GM12892 (cell line): ENCODE results near the gene ARHGAP23.
"Not testable (repeated sequence)": the region's sequence is repeated elsewhere in the genome, so short reads cannot be mapped to it uniquely, and the experiment has no call there.

Source experiments
- DNase-seq: peaks from one replicate; pipeline ENCODE4 v3.0.0; 2011; ENCODE audit not compliant: insufficient read length
- FAIRE-seq: peaks from 2 replicates; lab custom pipeline; 2011; peaks lifted over from hg19 to GRCh38; lab: Jason Lieb, UNC
- POLR2A ChIP-seq: IDR thresholded peaks from 2 replicates; pipeline ENCODE4 v1.6.1; 2011; ENCODE audit warnings: low read depth, low read length, control low read depth
- POLR2AphosphoS5 ChIP-seq: IDR thresholded peaks from 2 replicates; pipeline ENCODE4 v1.6.1; 2011; ENCODE audit warnings: low read depth, low read length, control low read depth
- TAF1 ChIP-seq: IDR thresholded peaks from 2 replicates; pipeline ENCODE4 v1.6.1; 2011; ENCODE audit warnings: low read depth, mild to moderate bottlenecking, control low read depth, low read length, borderline replicate concordance

ARHGAP23 gene

GRCh38 chr17:38485681-38486298, 57.5 kb downstream of the ARHGAP23 start:
- TF ChIP-seq POLR2AphosphoS5 (peak; percentile 99), POLR2A (peak; percentile 99)
- DNase-seq = peak; percentile 42
- not testable (repeated sequence) for FAIRE-seq

DNA sequence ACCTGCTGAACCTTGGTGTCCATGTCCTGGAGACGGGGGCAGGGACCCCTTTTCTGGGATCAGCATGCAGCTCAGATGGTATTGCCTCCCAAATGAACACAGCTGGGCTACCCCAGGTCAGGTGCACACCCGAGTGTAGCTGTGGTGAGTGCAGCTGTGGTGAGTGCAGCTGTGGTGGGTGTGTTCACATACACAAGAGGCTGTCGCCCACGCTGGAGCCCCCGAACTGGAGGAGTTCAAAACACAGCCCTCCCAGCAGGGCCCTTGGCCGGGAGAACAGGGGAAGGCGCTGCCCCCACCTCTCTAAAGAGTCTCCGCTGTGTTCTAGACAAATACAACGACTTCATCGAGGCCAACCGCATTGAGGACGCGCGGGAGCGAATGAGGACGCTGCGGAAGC, 61.5 kb downstream of the ARHGAP23 start:
- DNase-seq, FAIRE-seq: not testable (repeated sequence)

DNA sequence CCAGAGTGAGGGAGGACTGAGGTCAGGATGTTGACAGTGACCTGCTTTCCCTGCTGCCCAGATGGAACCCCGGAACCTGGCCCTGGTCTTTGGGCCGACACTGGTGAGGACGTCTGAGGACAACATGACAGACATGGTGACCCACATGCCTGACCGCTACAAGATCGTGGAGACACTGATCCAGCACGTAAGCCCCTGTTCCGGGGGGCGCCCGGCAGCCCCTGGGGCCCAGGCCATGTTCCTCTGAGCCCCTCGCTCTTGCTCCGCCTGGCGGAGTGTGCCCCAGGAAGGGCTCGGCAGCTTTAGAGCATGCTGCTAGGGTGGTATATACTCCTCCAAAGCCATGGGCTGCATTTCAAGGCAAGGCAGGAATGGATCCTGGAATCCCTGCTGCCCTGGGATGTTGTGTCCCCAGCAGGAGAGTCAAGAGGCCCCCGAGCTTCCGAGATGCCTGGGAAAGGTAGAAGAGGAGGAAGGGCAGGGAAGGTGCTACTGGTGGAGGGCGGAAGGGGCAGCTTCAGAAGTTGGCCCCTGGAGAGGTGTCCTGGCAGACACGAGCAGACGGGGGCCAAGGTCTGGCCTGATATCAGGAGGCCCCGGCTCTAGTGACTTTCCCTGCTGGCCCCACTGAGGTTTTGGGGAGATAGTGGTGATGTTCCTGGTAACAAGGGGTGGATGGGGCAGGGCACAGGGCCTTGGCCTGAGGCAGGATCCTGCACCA, 63.2 kb downstream of the ARHGAP23 start:
- DNase-seq, FAIRE-seq: not testable (repeated sequence)

DNA sequence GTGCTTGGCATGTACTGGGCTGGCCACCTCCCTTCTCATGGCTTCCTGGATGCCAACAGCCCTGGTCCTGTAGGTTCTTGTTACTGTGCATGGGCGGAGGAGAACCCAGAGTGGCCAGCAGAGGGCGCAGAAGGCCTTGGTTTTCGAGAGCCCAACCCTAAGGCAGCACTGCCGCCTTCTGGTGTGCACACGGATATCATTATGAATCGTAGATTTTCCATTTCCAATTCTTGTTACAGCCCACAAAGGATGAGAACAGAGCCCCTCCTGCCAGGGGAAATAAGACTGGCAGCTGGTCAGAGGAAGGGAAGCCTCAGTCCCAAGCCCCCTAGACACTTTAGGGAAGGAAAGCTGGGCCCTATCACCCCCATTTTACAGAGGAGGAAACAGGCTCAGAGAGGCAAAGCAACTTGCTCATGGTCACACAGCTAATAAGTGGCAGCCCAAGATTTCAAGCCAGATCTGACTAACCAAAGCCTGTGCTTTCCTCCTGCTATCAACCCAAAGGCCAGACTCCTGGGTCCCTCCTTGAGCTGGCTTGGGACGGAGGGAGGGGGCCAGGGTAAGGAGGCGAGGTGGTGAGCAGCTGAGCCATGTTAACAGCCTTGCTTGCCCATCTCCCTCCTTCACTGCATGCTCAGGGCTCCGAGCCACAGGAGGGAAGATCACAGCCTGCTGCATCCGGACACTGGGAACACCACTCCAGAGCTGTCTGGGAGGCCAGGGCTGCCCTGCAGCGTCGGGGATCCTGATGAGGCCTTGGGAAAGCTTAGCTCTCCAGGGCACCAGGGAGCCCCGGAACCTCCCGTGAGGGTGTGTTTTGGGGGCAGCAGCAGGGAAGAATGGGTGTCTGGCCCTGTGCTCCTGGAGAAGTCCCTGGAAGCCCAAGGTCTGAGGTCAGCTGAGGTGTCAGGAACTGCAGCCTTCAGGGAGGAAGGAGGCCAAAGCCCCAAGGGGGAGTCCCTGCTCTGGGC, 64.1 kb downstream of the ARHGAP23 start:
- not testable (repeated sequence) for FAIRE-seq
- DNase-seq = peak; percentile 39

- DNase-seq, FAIRE-seq: not testable (repeated sequence)
Measured at GRCh38 chr17:38494152-38494551, 65.9 kb downstream of the ARHGAP23 start.

DNA sequence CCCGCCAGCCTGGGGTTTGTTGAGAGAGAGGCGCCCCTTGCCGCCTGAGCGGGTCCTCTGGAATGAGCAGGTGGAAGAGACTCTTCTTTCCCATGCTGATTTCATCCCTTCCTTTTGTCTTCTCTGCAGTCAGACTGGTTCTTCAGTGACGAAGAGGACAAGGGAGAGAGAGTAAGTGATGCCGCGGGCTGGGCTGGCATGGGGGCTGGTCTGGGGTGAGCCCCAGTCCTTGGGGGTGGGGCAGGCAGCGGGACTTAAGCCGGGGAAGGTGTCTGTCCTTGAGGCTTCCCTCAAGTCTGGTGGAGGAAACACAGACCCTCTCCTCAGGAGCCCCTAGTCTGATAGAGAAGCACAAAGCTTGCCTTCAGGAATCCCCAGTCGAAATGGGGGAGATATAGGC, 69.4 kb downstream of the ARHGAP23 start:
- FAIRE-seq, DNase-seq: not testable (repeated sequence)

DNA sequence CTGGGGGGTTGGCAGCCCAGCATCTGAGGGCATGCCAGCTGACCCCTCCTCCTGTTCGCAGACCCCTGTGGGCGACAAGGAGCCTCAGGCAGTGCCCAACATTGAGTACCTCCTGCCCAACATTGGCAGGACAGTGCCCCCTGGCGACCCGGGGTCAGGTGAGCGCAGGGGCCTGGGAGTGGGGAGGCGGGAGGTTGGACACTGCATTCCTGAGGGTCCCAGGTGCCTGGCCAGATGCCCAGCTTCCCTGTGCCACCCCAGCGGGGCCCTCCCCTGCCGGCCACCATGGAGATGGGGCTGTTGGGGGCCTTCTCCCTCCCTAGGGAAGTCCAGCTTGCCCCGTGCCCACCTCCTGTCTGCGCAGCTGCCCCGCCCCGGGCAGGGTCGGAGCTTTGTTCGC, 70.1 kb downstream of the ARHGAP23 start:
- no peak for FAIRE-seq
- no peak for DNase-seq
- TF ChIP-seq POLR2A = no peak
- TF ChIP-seq POLR2AphosphoS5 = no peak
- no peak for TF ChIP-seq TAF1

GRCh38 chr17:38499230-38499629, 71.0 kb downstream of the ARHGAP23 start:
- not testable (repeated sequence) for FAIRE-seq, DNase-seq

GRCh38 chr17:38501718-38502117, 73.5 kb downstream of the ARHGAP23 start:
- FAIRE-seq, DNase-seq: not testable (repeated sequence)

- FAIRE-seq, DNase-seq: not testable (repeated sequence)
Measured at GRCh38 chr17:38503286-38503913, 75.1 kb downstream of the ARHGAP23 start.

GRCh38 chr17:38504216-38504615, 76.0 kb downstream of the ARHGAP23 start:
- no peak for DNase-seq
- no peak for TF ChIP-seq POLR2AphosphoS5
- TF ChIP-seq POLR2A = no peak
- no peak for TF ChIP-seq TAF1
- FAIRE-seq = no peak

DNA sequence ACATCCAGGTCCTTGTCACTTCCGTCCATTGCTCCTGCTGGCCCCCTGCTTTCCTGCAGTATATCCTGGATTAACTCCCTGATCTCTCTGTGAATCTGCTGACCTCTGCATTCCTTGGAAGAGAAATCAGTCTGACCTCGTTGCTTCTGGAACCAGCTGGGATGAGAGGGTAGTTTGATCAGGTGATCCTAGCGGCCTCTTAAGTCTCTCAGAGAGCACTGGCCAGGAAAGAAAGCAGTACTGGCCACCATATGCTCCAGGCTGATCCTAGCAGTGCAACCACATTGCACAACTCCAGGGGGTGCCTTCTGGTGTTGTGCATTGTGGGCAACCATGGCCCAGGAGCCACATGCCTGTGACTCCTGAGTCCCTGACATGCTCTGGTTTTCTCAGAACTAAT, 79.2 kb downstream of the ARHGAP23 start:
- DNase-seq (no peak), FAIRE-seq (no peak)
- TF ChIP-seq POLR2A (no peak), TAF1 (no peak), POLR2AphosphoS5 (no peak)
